Caco-2 (cell line): ENCODE measurements around the gene SELENOO. TPM values are rescaled to one million over a fixed set of nuclear protein-coding genes. Genes with fewer than 3 reads are reported as not detected.

Experiments used
- BruUV-seq: library from RNA; stranded (reverse); fragments of 400-500 nt; replicated peaks from 2 replicates; lab custom pipeline; 2021; lab: Mats Ljungman, UMichigan
- CTCF ChIA-PET: fragments of 300-600 bp; sonication (Branson Sonifier 250); formaldehyde crosslinking; loops from one replicate; lab custom pipeline; 2022; ENCODE audit warnings: antibody characterized with exemption; lab: Charles Lee
- POLR2A ChIA-PET: fragments of 300-600 bp; sonication (Branson Sonifier 250); formaldehyde crosslinking; loops from one replicate; lab custom pipeline; 2022; ENCODE audit warnings: antibody characterized with exemption; lab: Charles Lee
- DNase-seq, 2 experiments: peaks; one replicate each; pipeline versions ENCODE4 v3.0.0 to v3.0.0-alpha.2; 2020 to 2022
- H3K27me3 ChIP-seq: replicated peaks from 2 replicates; pipeline ENCODE4 v1.6.0; 2011; ENCODE audit warnings: low read length; ENCODE audit not compliant: control insufficient read depth, insufficient read depth
- H3K36me3 ChIP-seq: 2 replicates; pipeline ENCODE4 v1.5.1; 2011; ENCODE audit warnings: low read length; ENCODE audit not compliant: control insufficient read depth, insufficient read depth
- H3K4me1 ChIP-seq: fragments of 250-450 bp; sonication (Bioruptor Pico); 2 replicates; pipeline ENCODE4 v1.5.1; 2020; ENCODE audit warnings: mild to moderate bottlenecking
- H3K4me3 ChIP-seq: 2 replicates; pipeline ENCODE4 v1.5.1; 2011; ENCODE audit warnings: low read depth, mild to moderate bottlenecking, control low read depth, low read length
- H3K9me3 ChIP-seq: fragments of 250-450 bp; sonication (Bioruptor Pico); 2 replicates; pipeline ENCODE4 v1.5.1; 2020; ENCODE audit warnings: mild to moderate bottlenecking, moderate library complexity
- H3K27ac Mint-ChIP-seq: one replicate; pipeline ENCODE4 v1.8.0; 2022; ENCODE audit warnings: mixed read lengths; ENCODE audit not compliant: unreplicated experiment
- H3K27me3 Mint-ChIP-seq: one replicate; pipeline ENCODE4 v1.8.0; 2022; ENCODE audit warnings: mixed read lengths; ENCODE audit not compliant: insufficient read depth, unreplicated experiment
- H3K36me3 Mint-ChIP-seq: one replicate; pipeline ENCODE4 v1.8.0; 2022; ENCODE audit warnings: mild to moderate bottlenecking, mixed read lengths; ENCODE audit not compliant: insufficient read depth, unreplicated experiment
- H3K4me1 Mint-ChIP-seq: one replicate; pipeline ENCODE4 v1.8.0; 2022; ENCODE audit warnings: low read depth, mixed read lengths; ENCODE audit not compliant: unreplicated experiment
- H3K4me3 Mint-ChIP-seq: one replicate; pipeline ENCODE4 v1.8.0; 2022; ENCODE audit warnings: mild to moderate bottlenecking, moderate library complexity, mixed read lengths; ENCODE audit not compliant: unreplicated experiment
- H3K9me3 Mint-ChIP-seq: one replicate; pipeline ENCODE4 v1.8.0; 2022; ENCODE audit warnings: mixed read lengths; ENCODE audit not compliant: unreplicated experiment
- CTCF ChIP-seq, 2 experiments: fragments of 200-600 bp in 1 of 2; IDR thresholded peaks; 1 replicate in 1 of 2; 2 replicates in 1 of 2; pipeline versions ENCODE4 v1.5.1 to v1.8.0; 2011 to 2022; ENCODE audit warnings: antibody characterized with exemption in 1 of 2, control low read depth in 1 of 2, inconsistent platforms in 1 of 2, low read depth in 1 of 2, low read length in 1 of 2, mild to moderate bottlenecking in 1 of 2, moderate library complexity in 1 of 2; ENCODE audit not compliant: insufficient read depth in 1 of 2, severe bottlenecking in 1 of 2, unreplicated experiment in 1 of 2
- intact Hi-C: fragments of 100-400 bp; cut with micrococcal nuclease; formaldehyde crosslinking; loops from one replicate; pipeline ENCODE4 v1.10.0; 2022; ENCODE audit not compliant: unreplicated experiment
- total RNA-seq: library from RNA; stranded (reverse); gene quantifications from 2 replicates; pipeline ENCODE4 v1.2.3, GENCODE V29; 2022

Gene SELENOO
- total RNA-seq, 1 experiment from 2014 or later, result 29.3 TPM

DNA sequence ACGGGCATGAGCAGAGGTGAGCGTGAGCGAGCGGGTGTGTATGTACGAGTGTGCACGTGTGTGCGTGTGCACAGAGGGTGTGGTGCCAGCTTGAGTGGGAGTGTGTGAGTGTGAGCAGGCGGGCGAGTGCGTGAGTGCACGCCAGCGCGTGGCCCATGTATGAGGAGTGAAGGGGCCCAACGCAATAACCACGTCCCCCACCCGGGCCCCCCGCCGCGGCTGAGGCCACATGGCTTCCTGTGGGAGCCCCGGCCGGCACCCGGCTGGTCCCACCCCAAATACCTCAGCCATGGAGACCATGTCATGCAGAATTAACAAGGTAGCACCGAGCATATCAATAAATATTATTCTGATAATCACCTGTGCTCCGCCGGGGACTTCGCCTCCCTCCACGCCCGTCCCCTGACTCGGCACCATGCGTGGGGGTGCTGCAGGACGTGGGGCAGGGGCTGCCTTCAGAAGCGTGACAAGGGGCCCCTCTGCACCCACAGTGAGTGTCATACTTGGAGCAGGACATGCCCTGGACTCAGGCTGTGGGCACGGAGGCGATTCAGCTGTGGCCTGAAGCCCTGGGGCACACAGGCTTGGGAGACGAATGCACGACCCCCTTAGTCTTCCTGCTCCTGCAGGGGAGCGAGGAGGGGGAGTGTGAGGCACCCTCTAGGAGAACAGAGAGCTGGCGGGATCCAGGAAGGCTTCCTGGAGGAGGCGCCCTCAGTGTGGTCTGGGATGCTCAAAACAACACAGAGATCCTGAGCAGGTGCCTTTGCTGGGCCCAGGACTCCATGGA is 20.7 kb upstream of the SELENOO start:
- POLR2A ChIA-PET, result no interaction called here

GRCh38 chr22:50180727-50181521 is 19.9 kb upstream of the SELENOO start:
- H3K27me3 Mint-ChIP-seq, result no peaks in the 10 kb centered on the region
- BruUV-seq, result no TSS peak
- H3K9me3 Mint-ChIP-seq, result no peaks in the 10 kb centered on the region

More for the DNA sequence above, 20.7 kb upstream of the SELENOO start:
- Histone ChIP-seq H3K27me3 (no peaks in the 10 kb centered on the region), H3K4me1 (peaks cover 8% of the 10 kb centered on the region; the same call in 1 of the 2 replicates), H3K4me3 (no peak overlapping the region), H3K9me3 (no peaks in the 10 kb centered on the region), H3K36me3 (no peaks in the 10 kb centered on the region)
- no peak overlapping the region for H3K4me3 Mint-ChIP-seq
- H3K27ac Mint-ChIP-seq, result no peak overlapping the region
- H3K27me3 Mint-ChIP-seq, result no peaks in the 10 kb centered on the region
- H3K36me3 Mint-ChIP-seq, result no peaks in the 10 kb centered on the region
- no peak for TF ChIP-seq CTCF (IDR thresholded peaks at IDR 0.05; ENCODE audit: insufficient read depth in 1 of 2, low read depth in 1 of 2, low read length in 1 of 2, severe bottlenecking in 1 of 2, unreplicated experiment in 1 of 2)
- no peak for DNase-seq
- intact Hi-C loops, result no loop called here
- CTCF ChIA-PET, result interaction anchor here (0.6 kb wide), 1 partner anchor 38 kb away, joined by 3 read pairs; no protein-coding TSS in a partner anchor
- no peaks in the 10 kb centered on the region for H3K9me3 Mint-ChIP-seq
- peaks cover 7% of the 10 kb centered on the region for H3K4me1 Mint-ChIP-seq
- BruUV-seq, result no TSS peak

More at GRCh38 chr22:50180727-50181521, 19.9 kb upstream of the SELENOO start:
- POLR2A ChIA-PET, result no interaction called here
- intact Hi-C loops, result no loop called here
- TF ChIP-seq CTCF (IDR thresholded peaks at IDR 0.05; ENCODE audit: insufficient read depth in 1 of 2, low read depth in 1 of 2, low read length in 1 of 2, severe bottlenecking in 1 of 2, unreplicated experiment in 1 of 2), result no peak
- H3K36me3 Mint-ChIP-seq, result no peaks in the 10 kb centered on the region
- no peak for DNase-seq
- Histone ChIP-seq H3K36me3 (no peaks in the 10 kb centered on the region), H3K4me3 (no peak overlapping the region), H3K9me3 (no peaks in the 10 kb centered on the region), H3K4me1 (peaks cover 11% of the 10 kb centered on the region; the same call in 1 of the 2 replicates), H3K27me3 (no peaks in the 10 kb centered on the region)
- no peak overlapping the region for H3K4me3 Mint-ChIP-seq
- CTCF ChIA-PET, result no interaction called here
- peaks cover 7% of the 10 kb centered on the region for H3K4me1 Mint-ChIP-seq
- H3K27ac Mint-ChIP-seq, result no peak overlapping the region
